Endothelial cell of umbilical vein (primary cell): ENCODE measurements around the gene NELFE. TPM values are rescaled to one million over a fixed set of nuclear protein-coding genes. Genes with fewer than 3 reads are reported as not detected.

Experiments used
- BruUV-seq: library from RNA; stranded (reverse); fragments of 400-500 nt; replicated peaks from 2 replicates; lab custom pipeline; 2021; lab: Mats Ljungman, UMichigan
- CTCF ChIA-PET: fragments of 300-600, 350-600 bp; sonication (Branson Sonifier 250); formaldehyde crosslinking; loops from one replicate; lab custom pipeline; 2021; ENCODE audit warnings: antibody characterized with exemption, inconsistent platforms; lab: Charles Lee
- POLR2A ChIA-PET: fragments of 300-600, 350-600 bp; sonication (Branson Sonifier 250); formaldehyde crosslinking; loops from one replicate; lab custom pipeline; 2021; ENCODE audit warnings: antibody characterized with exemption, inconsistent platforms; lab: Charles Lee
- DNase-seq: peaks from one replicate; pipeline ENCODE4 v3.0.0-alpha.2; 2011; ENCODE audit warnings: low read depth, low spot score
- FAIRE-seq: peaks from 2 replicates; lab custom pipeline; 2011; peaks lifted over from hg19 to GRCh38; lab: Jason Lieb, UNC
- H2AFZ ChIP-seq: 2 replicates; pipeline ENCODE4 v1.6.0; 2012; ENCODE audit warnings: low read depth, low read length, control low read depth, inconsistent platforms
- H3K27ac ChIP-seq: 2 replicates; pipeline ENCODE4 v1.5.1; 2011; ENCODE audit warnings: low read depth, mild to moderate bottlenecking, control low read depth, low read length, moderate library complexity; ENCODE audit not compliant: insufficient read depth
- H3K27me3 ChIP-seq, 2 experiments: 2 replicates each; pipeline versions ENCODE4 v1.6.0 to v1.6.1; 2011; ENCODE audit warnings: low read length in 2 of 2, mixed read lengths in 1 of 2; ENCODE audit not compliant: control insufficient read depth in 2 of 2, insufficient read depth in 2 of 2
- H3K36me3 ChIP-seq, 2 experiments: 2 replicates in 1 of 2; 3 replicates in 1 of 2; pipeline ENCODE4 v1.5.1; 2011; ENCODE audit warnings: low read length in 2 of 2, mild to moderate bottlenecking in 1 of 2, moderate library complexity in 1 of 2; ENCODE audit not compliant: control insufficient read depth in 2 of 2, insufficient read depth in 2 of 2; ENCODE audit errors: extremely low read depth in 1 of 2
- H3K4me1 ChIP-seq: 3 replicates; pipeline ENCODE4 v1.5.1; 2011; ENCODE audit warnings: mild to moderate bottlenecking, low read length; ENCODE audit not compliant: control insufficient read depth, insufficient read depth; ENCODE audit errors: extremely low read depth
- H3K4me2 ChIP-seq: 2 replicates; pipeline ENCODE4 v1.6.1; 2011; ENCODE audit warnings: low read length, control low read depth, mixed read lengths; ENCODE audit not compliant: insufficient read depth
- H3K4me3 ChIP-seq, 3 experiments: fragments of 200-600 bp in 1 of 3; sonication (generic), shearing (Covaris generic) in 1 of 3; replicated peaks in 1 of 3; 2 replicates each; pipeline ENCODE4 v1.5.1; 2011 to 2016; ENCODE audit warnings: control low read depth in 3 of 3, low read length in 3 of 3, mild to moderate bottlenecking in 2 of 3, inconsistent platforms in 1 of 3, low read depth in 1 of 3, moderate library complexity in 1 of 3; ENCODE audit not compliant: insufficient read depth in 1 of 3
- H3K79me2 ChIP-seq: 2 replicates; pipeline ENCODE4 v1.6.0; 2012; ENCODE audit warnings: low read length, inconsistent platforms; ENCODE audit not compliant: control insufficient read depth, insufficient read depth
- H3K9ac ChIP-seq: replicated peaks from 2 replicates; pipeline ENCODE3; 2011; ENCODE audit warnings: low read length, control low read depth; ENCODE audit not compliant: insufficient read depth; ENCODE audit errors: extremely low read depth
- H3K9me1 ChIP-seq: replicated peaks from 3 replicates; pipeline ENCODE4 v1.6.0; 2011; ENCODE audit warnings: mild to moderate bottlenecking, low read length; ENCODE audit not compliant: control insufficient read depth, insufficient read depth; ENCODE audit errors: extremely low read depth
- H3K9me3 ChIP-seq: replicated peaks from 2 replicates; pipeline ENCODE4 v1.5.1; 2012; ENCODE audit warnings: low read length, inconsistent platforms; ENCODE audit not compliant: control insufficient read depth, insufficient read depth
- H4K20me1 ChIP-seq: replicated peaks from 2 replicates; pipeline ENCODE3; 2011; ENCODE audit warnings: mild to moderate bottlenecking, low read length; ENCODE audit not compliant: control insufficient read depth, insufficient read depth; ENCODE audit errors: extremely low read depth
- EZH2 ChIP-seq: IDR thresholded peaks from 2 replicates; pipeline ENCODE4 v1.6.1; 2012; ENCODE audit warnings: borderline replicate concordance, low read depth, mild to moderate bottlenecking, moderate library complexity, low read length, inconsistent platforms; ENCODE audit not compliant: severe bottlenecking
- FOS ChIP-seq: IDR thresholded peaks from 2 replicates; pipeline ENCODE4 v1.6.1; 2011; ENCODE audit warnings: mild to moderate bottlenecking, low read length, moderate library complexity, borderline replicate concordance; ENCODE audit not compliant: insufficient read depth
- GATA2 ChIP-seq: IDR thresholded peaks from 2 replicates; pipeline ENCODE4 v1.7.0; 2011; ENCODE audit warnings: low read depth, mild to moderate bottlenecking, moderate library complexity, mixed read lengths, low read length; ENCODE audit not compliant: insufficient read length, insufficient read depth
- JUN ChIP-seq: IDR thresholded peaks from 2 replicates; pipeline ENCODE4 v1.6.1; 2011; ENCODE audit warnings: borderline replicate concordance, low read depth; ENCODE audit not compliant: insufficient read length, insufficient read depth
- MAX ChIP-seq: IDR thresholded peaks from 2 replicates; pipeline ENCODE4 v1.6.1; 2011; ENCODE audit not compliant: insufficient read depth, insufficient read length
- MYC ChIP-seq: IDR thresholded peaks from one replicate; pipeline ENCODE4 v1.6.1; 2011; ENCODE audit warnings: mild to moderate bottlenecking, low read depth, low read length
- POLR2A ChIP-seq: IDR thresholded peaks from 2 replicates; pipeline ENCODE4 v1.6.1; 2012; ENCODE audit warnings: low read depth, mild to moderate bottlenecking, control low read depth, low read length
- POLR2AphosphoS5 ChIP-seq: IDR thresholded peaks from 2 replicates; pipeline ENCODE4 v1.6.1; 2012; ENCODE audit warnings: low read depth, mild to moderate bottlenecking, control low read depth, low read length, moderate library complexity; ENCODE audit not compliant: insufficient read depth
- dilution Hi-C: fragments of 300-500 bp; cut with MboI; formaldehyde crosslinking; loops from one replicate; pipeline ENCODE4 v1.15.0; 2019; ENCODE audit warnings: low sequenced_read_pairs; ENCODE audit not compliant: extremely low pct_ligation_motif_present
- intact Hi-C: fragments of 100-400 bp; cut with micrococcal nuclease; formaldehyde crosslinking; loops from one replicate; pipeline ENCODE4 v1.10.0; 2022
- polyA plus RNA-seq, 4 experiments: library from polyadenylated mRNA; depleted of rRNA in 3 of 4; stranded (reverse) in 3 of 4; unstranded in 1 of 4; fragments of >200 nt; gene quantifications; 2 replicates each; pipeline versions ENCODE4 v1.2.1 to v1.2.3, GENCODE V29; 2011 to 2012; ENCODE audit warnings: missing spikeins in 1 of 4
- total RNA-seq: library from RNA; stranded (reverse); gene quantifications from 2 replicates; pipeline ENCODE4 v1.2.3, GENCODE V29; 2021
- TF ChIP-seq, protein P1 (sequence below), 2 donors: IDR thresholded peaks; 1 replicate in 1 of 2; 2 replicates in 1 of 2; pipeline ENCODE4 v1.5.1; 2011; ENCODE audit warnings: low read length in 2 of 2, mild to moderate bottlenecking in 2 of 2, moderate library complexity in 2 of 2, control low read depth in 1 of 2, inconsistent platforms in 1 of 2, low read depth in 1 of 2; ENCODE audit not compliant: insufficient read depth in 1 of 2; ENCODE audit errors: extremely low read depth in 1 of 2

The NELFE gene
- total and polyA plus RNA-seq, 2 donors (not counting 3 experiments of a cell fraction or from before 2014, with no cell fraction given): 55.8 to 68.5 TPM

DNA sequence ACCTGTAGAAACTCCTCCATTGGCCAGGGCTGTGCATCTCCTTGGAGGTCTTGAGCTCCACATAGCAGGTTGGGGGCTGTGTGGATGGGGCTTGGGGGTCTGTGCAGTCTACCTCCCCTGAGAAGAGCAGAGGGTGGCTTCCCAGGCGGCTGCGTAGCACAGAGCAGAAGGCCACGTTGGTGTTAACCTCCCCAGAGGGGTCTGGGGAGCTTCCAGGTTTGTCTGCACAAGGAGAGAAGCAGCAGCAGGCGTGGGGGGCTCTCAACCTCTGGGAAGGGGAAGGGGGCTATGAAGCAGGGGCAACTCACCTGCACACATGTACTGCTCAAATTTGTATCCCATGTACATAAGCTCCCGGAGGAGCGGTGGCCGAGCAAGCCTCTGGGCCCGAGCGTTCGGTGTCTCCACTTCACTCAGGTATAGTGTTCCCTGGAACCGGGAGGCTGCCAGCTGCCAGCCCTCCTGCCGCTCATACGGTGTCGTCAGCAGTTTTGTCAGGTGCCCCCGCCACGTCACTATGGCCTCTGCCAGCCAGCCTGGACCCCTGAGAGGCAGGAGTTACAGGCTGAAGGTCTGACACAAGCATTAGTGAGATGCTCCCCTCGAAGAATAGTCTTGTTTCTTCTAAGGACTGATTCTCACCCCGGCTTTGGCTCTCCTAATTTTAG lies 12.0 kb upstream of the NELFE start:
- peak overlapping the region; percentile 91 for H3K4me2 ChIP-seq
- ChIA-PET CTCF (no interaction called here), POLR2A (no interaction called here)
- H3K9me3 ChIP-seq: no peaks in the 10 kb centered on the region
- TF ChIP-seq JUN (no peak), MAX (no peak), POLR2A (no peak), MYC (no peak), POLR2AphosphoS5 (no peak), EZH2 (no peak), FOS (no peak), GATA2 (no peak)
- TF ChIP-seq, protein P1, sequence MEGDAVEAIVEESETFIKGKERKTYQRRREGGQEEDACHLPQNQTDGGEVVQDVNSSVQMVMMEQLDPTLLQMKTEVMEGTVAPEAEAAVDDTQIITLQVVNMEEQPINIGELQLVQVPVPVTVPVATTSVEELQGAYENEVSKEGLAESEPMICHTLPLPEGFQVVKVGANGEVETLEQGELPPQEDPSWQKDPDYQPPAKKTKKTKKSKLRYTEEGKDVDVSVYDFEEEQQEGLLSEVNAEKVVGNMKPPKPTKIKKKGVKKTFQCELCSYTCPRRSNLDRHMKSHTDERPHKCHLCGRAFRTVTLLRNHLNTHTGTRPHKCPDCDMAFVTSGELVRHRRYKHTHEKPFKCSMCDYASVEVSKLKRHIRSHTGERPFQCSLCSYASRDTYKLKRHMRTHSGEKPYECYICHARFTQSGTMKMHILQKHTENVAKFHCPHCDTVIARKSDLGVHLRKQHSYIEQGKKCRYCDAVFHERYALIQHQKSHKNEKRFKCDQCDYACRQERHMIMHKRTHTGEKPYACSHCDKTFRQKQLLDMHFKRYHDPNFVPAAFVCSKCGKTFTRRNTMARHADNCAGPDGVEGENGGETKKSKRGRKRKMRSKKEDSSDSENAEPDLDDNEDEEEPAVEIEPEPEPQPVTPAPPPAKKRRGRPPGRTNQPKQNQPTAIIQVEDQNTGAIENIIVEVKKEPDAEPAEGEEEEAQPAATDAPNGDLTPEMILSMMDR (IDR thresholded peaks at IDR 0.05; ENCODE audit: extremely low read depth in 1 of 2, insufficient read depth in 1 of 2, low read depth in 1 of 2, low read length in 2 of 2): no peak
- no peak overlapping the region for H2AFZ ChIP-seq
- H3K79me2 ChIP-seq: peaks cover 29% of the 10 kb centered on the region
- H3K4me3 ChIP-seq: peak overlapping the region in 2 of 3 experiments; percentile 63 to 73
- BruUV-seq: no TSS peak
- peaks cover 17% of the 10 kb centered on the region for H3K4me1 ChIP-seq
- no peaks in the 10 kb centered on the region for H3K9me1 ChIP-seq
- peak overlapping the region; percentile 79 for H3K27ac ChIP-seq
- H3K27me3 ChIP-seq: no peaks in the 10 kb centered on the region
- H3K36me3 ChIP-seq: peaks cover 5 to 33% of the 10 kb centered on the region in 2 experiments
- intact Hi-C loops: no loop called here
- dilution Hi-C loops: no loop called here
- DNase-seq (no peak), FAIRE-seq (no peak)
- no peaks in the 10 kb centered on the region for H4K20me1 ChIP-seq
- H3K9ac ChIP-seq: peak overlapping the region; percentile 82
